GM18868 (cell line): Measurements from ENCODE around the gene SLC39A2.
"Not testable (repeated sequence)": the region's sequence is repeated elsewhere in the genome, so short reads cannot be mapped to it uniquely, and the experiment has no call there.

ENCODE experiments used
- ATAC-seq: cut with Tn5 transposase; IDR thresholded peaks from one replicate; pipeline ENCODE4 v1.9.1; 2021; ENCODE audit warnings: mild to moderate bottlenecking, moderate library complexity; ENCODE audit not compliant: unreplicated experiment

Gene SLC39A2

DNA sequence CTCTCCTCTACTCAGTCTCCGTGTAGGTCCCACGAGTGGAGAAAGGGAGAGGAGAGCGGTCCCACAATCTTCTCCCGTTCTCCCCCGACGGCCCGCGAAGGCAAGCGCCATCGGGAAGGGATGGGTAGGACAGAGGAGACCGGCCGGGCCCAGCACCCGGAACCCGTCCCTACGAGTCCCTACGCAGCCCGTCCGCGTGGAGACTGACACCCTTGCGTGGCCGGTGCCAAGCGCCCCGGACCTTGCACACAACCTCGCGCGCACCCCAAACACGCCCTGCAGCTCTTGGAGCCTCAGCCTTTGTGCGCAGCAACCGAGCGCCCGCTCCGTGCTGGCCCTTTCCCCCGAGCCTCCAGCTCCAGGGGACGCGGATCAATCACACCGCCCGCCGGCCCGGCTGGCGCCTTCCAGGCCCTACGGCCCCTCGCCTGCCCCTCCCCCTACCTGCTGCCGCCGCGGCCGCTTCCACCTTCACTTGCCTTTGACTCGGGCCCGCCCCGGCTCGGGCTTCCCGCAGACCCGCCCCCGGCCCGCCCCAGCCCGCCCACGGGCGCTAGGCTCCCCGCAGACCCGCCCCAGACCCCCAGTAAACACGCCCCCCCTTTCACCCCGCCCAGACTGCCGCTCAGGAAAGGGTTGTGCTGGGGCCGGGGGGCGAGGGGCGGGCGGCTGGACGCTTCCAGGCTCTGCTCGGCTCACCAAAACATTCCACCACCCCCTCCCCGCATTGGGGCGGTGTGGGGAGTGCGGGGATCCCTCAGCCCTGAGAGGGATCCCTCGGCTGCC is 25.7 kb downstream of the SLC39A2 start, which contains the start of gene NDRG2:
Gene NDRG2, minus strand, starts transcription at position 477 of the 786 bp plus-strand sequence. CDS start 1,746 bp downstream, outside the sequence.
- peak; percentile 80 for ATAC-seq

GRCh38 chr14:21025371-21026273 is 26.5 kb downstream of the SLC39A2 start:
- ATAC-seq: no peak

- ATAC-seq: no peak
These were observed 27.3 kb downstream of the SLC39A2 start for GRCh38 chr14:21026274-21026987.

- ATAC-seq: no peak
These were observed 27.9 kb downstream of the SLC39A2 start for GRCh38 chr14:21026988-21027315.

- ATAC-seq: no peak
These were observed 30.8 kb downstream of the SLC39A2 start, which contains the start of gene TPPP2 for GRCh38 chr14:21029917-21030316. TSS of gene TPPP2 (plus strand) at chr14:21030217. CDS start at chr14:21030582, 365 bp downstream.

- ATAC-seq: no peak
These were observed 31.4 kb downstream of the SLC39A2 start for GRCh38 chr14:21030531-21030930.

DNA sequence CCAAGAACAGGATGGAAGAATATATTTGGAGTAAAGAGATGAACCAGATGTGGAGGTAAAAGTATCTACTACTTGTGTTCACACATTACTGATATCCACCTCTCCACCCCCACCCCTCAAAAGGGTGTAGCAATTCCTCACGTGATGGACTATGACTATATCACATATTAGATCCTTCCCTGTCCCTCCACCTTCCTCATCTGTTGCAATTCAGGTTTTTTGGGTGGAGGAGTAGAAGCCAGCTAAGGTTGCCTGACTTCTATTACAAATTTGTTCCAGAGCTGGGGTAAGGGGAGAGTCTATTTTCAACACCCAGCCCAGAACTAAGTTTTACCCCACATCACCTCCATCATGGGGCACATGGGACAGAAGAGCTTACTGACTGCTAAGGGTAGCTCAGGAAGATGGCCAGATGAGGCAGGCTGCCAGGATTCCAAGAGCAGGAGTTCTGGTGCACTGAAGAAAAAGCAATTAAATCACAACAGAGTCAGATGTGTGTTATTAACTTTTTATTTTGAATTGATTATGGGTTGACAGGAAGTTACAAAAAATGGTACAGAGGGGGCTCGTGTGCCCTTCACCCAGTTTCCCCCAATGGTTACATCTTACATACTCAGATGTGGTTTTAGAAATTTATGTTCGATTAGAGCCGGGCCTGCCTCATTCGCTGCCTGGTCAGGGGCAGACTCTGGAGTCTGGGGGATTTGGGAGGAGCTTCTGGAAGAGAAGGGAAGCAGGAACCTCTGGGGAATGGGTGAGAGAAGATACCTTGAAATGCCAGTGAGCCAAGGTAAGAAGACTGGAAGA is 33.4 kb downstream of the SLC39A2 start:
- ATAC-seq: no peak

DNA sequence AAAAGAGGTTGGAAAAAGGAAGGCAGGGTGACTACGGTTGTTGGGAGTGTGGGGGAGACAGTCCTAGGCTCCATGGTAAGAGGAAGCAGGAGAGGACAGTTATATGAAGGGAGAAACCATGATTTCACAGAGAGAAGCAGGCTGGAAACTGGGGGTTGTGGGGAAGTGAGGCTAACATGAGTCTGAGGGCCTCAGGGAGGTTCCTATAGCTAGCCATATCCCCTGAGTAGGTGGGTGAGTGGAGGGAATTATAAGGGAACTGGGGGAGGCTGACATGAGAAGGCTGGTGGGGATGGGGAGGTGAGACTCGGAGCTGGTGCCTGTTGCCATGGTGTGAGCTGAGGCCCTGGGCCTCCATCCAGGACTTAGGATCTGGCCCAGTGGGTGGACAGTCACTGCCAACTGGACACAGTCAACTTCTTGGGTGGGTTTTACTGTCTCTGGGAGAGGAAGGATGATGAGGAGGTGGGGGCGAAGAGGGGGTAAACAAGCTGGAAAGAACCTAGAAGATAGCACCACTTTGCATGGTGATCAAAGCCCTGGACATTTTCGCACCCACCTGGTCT is 34.1 kb downstream of the SLC39A2 start:
- no peak for ATAC-seq

DNA sequence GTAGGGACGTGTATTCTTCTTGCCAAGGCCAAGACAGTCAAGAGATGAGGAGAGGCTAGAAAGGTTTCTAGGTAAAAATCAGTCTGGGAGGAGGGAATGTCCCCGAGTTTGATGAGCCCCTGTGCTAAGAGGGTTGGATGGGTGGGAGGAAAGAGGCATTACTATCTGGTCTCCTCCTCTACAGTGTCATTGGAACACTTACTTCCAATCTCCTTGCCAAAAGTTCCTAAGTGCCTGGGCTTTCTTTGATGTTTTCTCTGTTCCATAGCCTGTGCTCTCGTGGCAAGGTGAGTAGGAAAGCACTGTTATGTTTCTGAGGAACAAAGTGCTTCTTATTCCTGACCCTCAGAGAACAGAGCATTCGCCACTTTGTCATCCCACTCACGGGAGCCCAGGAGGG is 35.6 kb downstream of the SLC39A2 start, which contains the start of gene RNASE13:
Gene RNASE13, minus strand, starts transcription at position 101 of the 400 bp plus-strand sequence. CDS start 519 bp downstream, outside the sequence.
- ATAC-seq: no peak

- no peak for ATAC-seq
These were observed 37.7 kb downstream of the SLC39A2 start for GRCh38 chr14:21036751-21037150.

GRCh38 chr14:21037156-21037555 is 38.1 kb downstream of the SLC39A2 start:
- ATAC-seq: no peak

- no peak for ATAC-seq
These were observed 39.6 kb downstream of the SLC39A2 start for GRCh38 chr14:21038441-21039422.

DNA sequence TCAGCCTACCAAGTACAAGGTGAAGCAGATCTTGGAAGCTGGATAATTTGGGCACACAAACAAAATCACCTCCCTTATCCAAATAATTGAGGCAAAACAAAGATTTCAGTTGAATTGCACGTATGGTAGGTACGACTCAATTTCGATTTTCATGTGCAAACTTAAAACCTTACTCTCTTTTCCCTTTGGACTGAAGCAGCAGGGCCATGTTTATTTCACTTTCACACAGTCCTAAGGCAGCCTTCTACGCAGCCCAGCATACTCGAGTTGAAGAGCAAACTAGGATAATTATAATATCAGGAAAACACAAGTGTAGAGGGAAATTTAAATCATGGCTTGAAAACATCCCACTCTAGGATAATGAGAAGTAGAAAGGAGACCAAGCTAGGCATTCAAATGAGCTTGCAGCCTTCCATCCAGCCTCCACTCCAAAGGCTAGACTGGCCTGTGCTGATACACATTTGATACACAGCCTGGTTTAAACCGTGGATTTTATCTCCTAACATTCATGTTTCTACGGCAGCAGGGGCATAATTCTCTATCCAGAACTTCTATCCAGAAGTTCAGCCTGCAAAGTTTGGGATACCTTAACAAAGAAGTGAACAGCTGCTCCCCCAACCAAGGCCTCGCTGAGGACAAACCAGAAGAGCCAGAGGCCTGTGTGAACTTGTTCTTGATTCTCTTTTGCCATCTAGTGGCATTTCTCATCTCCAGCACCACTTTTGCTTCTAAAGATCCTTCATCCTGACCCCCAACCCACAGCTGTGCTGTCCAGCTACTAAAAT is 40.7 kb downstream of the SLC39A2 start:
- peak; percentile 54 for ATAC-seq

DNA sequence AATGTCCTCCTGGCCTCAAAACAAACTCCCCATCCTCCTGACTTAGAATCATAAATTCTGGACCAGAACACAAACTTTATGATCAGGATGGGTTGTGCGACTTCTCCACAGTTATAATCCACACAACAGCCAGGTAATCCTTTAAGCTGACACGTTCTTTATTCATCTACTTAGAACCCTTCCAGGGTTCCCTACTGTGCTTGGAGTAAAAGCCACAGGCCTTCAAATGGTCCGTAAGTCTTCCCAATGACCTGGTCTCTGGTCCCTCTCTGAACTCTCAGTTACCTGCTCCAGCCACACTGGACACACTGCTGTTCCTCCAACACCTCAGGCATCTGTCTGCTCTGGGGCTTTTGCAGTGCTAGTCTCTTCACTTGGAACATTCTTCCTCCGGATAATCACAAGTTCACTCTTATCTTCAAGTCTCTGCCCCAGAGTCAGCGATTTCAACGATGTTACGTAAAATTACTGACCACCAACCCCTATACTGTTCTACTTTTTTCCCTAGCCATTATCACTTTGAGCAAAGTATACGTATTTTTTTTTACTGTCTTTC is 41.4 kb downstream of the SLC39A2 start:
- ATAC-seq: no peak

GRCh38 chr14:21040941-21041340 is 41.8 kb downstream of the SLC39A2 start:
- ATAC-seq: not testable (repeated sequence)

- ATAC-seq: no peak
These were observed 42.8 kb downstream of the SLC39A2 start, which contains the start of gene RNASE7 for GRCh38 chr14:21041676-21042433. TSS of gene RNASE7 (plus strand) at chr14:21042362. CDS start at chr14:21042993, 631 bp downstream.

GRCh38 chr14:21042918-21043317 is 43.8 kb downstream of the SLC39A2 start:
- no peak for ATAC-seq
